HS-5 (cell line): ENCODE results near the gene DPH2.

ENCODE experiments used
- DNase-seq: peaks from one replicate; pipeline ENCODE4 v3.0.0-alpha.2; 2012; ENCODE audit warnings: low read depth

Gene DPH2

GRCh38 chr1:44000122-44000665, 30.4 kb downstream of the DPH2 start:
- DNase-seq, result no peak

GRCh38 chr1:44002165-44002564, 32.4 kb downstream of the DPH2 start:
- no peak for DNase-seq

DNA sequence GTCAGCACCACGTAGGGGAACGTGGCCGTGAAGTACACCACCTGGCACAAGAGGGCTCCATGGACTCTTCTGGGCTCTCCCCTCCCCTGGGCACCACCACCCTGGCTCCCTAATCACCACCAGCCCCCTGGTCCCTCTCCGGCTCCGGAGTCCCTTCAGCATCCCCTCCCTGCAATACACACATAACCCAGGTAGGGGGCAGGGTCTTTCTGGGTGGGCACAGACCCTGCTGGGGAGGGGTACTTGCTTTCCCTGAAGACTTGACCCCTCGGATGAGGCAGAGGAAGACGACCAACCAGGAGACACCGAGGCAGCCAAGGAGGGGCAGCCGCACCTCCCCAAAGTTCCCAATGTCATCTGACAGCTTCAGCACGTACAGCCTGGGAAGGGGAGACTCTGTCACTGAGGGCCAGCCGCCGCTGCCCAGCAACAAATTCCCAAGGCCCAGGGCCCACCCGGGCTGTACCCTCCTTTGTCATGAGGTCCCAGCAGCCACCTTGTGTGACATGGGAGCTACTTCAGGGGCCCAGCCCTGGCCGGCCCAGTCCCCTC, 32.9 kb downstream of the DPH2 start:
- DNase-seq, result no peak

- DNase-seq, result no peak
Measured at GRCh38 chr1:44008259-44008658, 38.4 kb downstream of the DPH2 start.

GRCh38 chr1:44010935-44011471, 41.2 kb downstream of the DPH2 start:
- no peak for DNase-seq

DNA sequence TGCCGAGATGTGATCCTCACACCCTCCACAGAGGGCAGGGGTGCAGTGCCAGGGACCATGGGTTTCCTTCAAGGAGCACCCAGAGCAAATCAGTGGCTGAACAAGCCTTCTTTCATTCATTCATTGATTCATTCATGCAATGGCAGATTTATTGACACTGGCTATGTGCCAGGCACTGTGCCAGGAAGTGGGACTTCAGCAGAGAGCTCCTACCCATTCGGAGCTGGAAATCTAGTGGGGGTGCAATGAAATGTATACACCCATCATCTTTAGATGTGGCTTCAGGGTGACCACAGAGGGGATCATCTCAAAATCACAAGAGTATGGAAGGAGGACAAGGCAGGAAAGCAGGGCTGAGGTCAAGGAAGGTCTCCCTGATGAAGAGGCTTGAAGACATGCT, 42.6 kb downstream of the DPH2 start:
- no peak for DNase-seq

DNA sequence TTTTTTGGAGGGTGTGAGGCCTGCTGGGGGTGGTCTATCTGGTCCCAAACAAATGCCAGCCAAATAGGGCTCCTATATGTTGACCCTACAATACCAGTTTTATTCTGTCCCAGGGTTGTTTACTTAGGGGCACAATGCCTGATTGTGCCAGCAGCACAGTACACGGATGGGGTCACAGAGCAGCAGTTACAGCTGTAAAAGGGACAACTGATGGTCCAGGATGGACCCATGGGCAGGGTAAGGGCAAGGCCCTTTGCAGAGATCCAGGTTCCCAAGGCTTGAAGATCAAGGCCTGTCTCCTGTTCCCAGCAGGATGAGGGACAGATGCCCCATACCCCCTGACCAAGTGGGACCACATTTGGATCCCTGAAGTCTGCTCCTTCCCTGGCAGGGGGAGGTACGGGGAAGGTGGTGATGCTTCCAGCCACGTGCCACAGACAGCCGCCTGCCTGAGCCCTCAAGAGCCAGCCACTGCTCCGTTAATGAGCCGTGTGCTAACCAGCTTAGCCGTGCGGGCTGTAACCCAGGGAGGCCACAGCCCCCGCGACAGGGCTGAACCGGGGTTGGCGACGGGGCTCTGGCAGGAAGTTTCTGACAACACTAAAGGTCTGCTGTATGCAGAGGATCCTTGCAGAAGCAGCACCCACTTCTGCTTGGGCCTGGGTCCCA, 43.3 kb downstream of the DPH2 start:
- DNase-seq, result no peak

GRCh38 chr1:44013949-44014348, 44.1 kb downstream of the DPH2 start:
- DNase-seq, result no peak

DNA sequence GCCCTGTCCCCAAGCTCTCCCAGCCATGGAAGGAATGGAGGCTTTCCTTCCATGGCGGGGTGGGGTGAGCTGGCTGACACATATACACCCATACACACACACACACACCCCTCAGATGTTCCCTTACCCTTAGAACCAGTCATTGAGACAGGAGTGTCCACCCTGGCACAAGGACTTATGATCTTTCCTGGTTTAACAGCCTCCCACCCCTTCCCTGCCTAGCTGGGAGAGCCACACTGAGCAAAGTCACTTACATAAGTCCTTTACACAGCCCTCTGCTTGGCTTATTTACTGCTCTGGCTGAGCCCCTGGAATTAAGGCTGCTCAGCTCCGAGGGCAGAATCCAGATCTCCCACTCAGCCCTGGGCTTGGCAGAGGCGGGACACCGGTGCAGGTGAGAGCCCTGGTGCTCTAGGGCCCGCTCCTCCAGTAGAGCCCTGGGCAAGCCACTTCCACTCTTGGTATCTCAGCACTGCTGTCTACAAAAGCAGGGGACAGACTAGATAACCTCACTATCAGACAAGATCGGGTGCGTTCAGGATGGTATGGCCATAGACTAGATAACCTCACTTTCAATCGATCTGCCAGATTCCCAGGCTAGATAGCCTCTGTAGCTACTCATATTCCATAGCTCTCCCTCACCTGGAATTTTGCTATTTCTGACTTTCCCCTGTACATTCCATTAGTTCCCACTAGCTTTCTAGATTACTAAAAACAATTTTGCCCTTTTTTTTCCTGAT, 44.7 kb downstream of the DPH2 start:
- DNase-seq, result no peak

DNA sequence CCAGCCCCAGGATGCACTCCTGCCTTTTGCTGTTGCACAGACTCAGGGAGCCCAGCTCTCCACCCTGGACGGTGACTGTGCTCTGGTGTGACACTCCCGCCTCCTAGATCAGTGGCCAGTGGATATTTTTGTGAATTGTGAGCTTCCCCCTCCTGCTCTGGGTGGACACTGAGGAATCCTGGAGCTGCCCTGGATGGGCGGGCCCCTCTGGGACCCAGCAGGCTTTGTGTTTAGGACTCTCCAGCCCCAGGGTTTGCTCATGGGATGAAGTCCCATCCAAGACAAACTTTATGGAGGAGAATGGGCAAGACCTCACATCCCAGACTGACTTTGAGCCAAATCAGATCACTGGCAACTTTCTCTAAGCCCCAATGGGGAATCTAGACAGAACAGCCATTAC, 45.4 kb downstream of the DPH2 start:
- no peak for DNase-seq

- DNase-seq, result no peak
Measured at GRCh38 chr1:44016041-44016889, 46.5 kb downstream of the DPH2 start.

DNA sequence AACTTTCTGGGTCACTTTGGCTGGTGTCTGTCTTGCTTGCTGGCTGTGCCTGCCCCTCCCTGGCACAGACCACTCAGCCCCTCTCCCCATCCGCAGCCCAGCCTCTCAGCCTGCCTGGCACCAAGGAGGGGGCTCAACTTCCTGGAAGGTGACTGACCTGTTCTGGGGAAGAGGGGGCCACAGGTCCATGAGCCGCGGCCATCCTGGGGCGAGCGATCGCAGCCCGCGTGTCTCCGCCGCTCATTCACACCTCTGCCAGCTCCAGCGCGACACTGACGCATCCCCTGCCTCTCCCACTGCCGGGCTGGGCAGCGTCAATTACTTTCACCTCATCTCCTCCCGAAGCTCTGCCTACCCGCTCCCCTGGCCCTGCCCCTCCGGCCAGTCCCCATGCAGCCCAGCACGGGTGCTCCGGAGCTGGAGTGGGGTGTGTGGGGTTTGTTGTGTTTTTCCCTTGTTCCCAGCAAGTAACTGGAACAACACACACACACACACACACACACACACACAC, 47.1 kb downstream of the DPH2 start:
- DNase-seq, result no peak

GRCh38 chr1:44019466-44019948, 49.7 kb downstream of the DPH2 start:
- no peak for DNase-seq

DNA sequence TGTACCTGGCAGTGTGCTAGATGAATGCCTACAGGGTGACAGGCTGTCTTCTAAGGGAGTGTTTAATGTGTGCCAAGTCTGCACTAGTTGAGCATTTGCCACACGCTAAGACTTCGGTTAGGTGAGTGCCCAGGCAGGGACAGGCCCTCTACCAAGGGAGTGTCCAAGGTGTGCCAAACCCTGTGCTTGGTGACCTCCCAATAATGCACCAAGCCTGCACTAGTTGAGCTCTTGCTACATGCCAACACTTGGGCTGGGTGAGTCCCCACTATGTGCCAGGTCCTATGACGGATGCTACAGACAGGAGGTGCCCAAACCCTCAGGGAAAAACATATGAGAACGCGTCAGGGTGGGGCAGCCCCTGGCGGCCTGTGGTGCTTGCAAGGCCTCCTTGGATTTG, 50.7 kb downstream of the DPH2 start:
- no peak for DNase-seq

DNA sequence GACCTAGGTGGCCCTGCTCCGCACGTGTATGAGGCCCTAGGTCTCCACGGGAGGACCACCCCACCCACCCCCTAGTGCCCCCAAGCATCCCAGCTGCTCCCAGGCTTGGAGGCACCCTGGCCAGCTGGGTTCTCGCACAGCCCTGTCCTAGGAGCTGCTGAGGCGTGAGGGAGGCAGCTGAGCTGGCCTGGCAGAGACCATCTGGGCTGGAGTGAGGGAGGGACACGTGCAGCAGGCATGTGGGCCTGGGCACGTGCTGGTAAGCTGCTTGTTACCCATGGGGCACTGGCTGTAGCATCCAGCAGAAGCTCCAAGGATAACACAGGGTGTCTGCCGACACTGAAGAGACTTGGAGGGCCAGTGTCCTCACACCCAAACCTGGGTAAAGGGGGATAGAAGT, 51.3 kb downstream of the DPH2 start:
- DNase-seq, result no peak

GRCh38 chr1:44021581-44022321, 51.9 kb downstream of the DPH2 start:
- DNase-seq, result no peak
